Measurements from ENCODE around the gene STN1.
A peak's percentile ranks its signal among the peaks of the same experiment; 100 is the strongest.

The STN1 gene

GRCh38 chr10:103890688-103891087 lies 27.3 kb downstream of the STN1 start:
- Histone ChIP-seq H3K4me2 (ENCODE audit: low read length) (no peak overlapping the region), H3K9me3 (replicated peaks; ENCODE audit: low read length) (no peaks in the 10 kb centered on the region), H3K4me1 (ENCODE audit: control insufficient read depth, insufficient read depth, low read length) (peaks cover 51% of the 10 kb centered on the region), H3K36me3 (ENCODE audit: insufficient read depth, low read length) (peaks cover 33% of the 10 kb centered on the region), H3K9ac (ENCODE audit: low read depth, low read length) (no peak overlapping the region), H3K27me3 (ENCODE audit: control insufficient read depth, insufficient read depth, low read length) (no peaks in the 10 kb centered on the region), H3K4me3 (ENCODE audit: low read length) (no peak overlapping the region)

GRCh38 chr10:103890194-103890658 lies 27.8 kb downstream of the STN1 start:
- Histone ChIP-seq H3K27me3 (ENCODE audit: control insufficient read depth, insufficient read depth, low read length) (no peaks in the 10 kb centered on the region), H3K4me1 (ENCODE audit: control insufficient read depth, insufficient read depth, low read length) (peaks cover 48% of the 10 kb centered on the region), H3K9me3 (replicated peaks; ENCODE audit: low read length) (no peaks in the 10 kb centered on the region), H3K4me3 (ENCODE audit: low read length) (no peak overlapping the region), H3K36me3 (ENCODE audit: insufficient read depth, low read length) (peaks cover 34% of the 10 kb centered on the region), H3K4me2 (ENCODE audit: low read length) (no peak overlapping the region), H3K9ac (ENCODE audit: low read depth, low read length) (no peak overlapping the region)

- peaks cover 36% of the 10 kb centered on the region for H3K36me3 ChIP-seq (ENCODE audit: insufficient read depth, low read length)
- no peak overlapping the region for H3K4me2 ChIP-seq (ENCODE audit: low read length)
- no peak overlapping the region for H3K4me3 ChIP-seq (ENCODE audit: low read length)
- H3K27me3 ChIP-seq (ENCODE audit: control insufficient read depth, insufficient read depth, low read length): no peaks in the 10 kb centered on the region
- H3K9ac ChIP-seq (ENCODE audit: low read depth, low read length): no peak overlapping the region
- peaks cover 39% of the 10 kb centered on the region for H3K4me1 ChIP-seq (ENCODE audit: control insufficient read depth, insufficient read depth, low read length)
- no peaks in the 10 kb centered on the region for H3K9me3 ChIP-seq (replicated peaks; ENCODE audit: low read length)
Measured at GRCh38 chr10:103889121-103889720, 28.8 kb downstream of the STN1 start.

GRCh38 chr10:103888113-103888841 lies 29.7 kb downstream of the STN1 start:
- peaks cover 36% of the 10 kb centered on the region for H3K36me3 ChIP-seq (ENCODE audit: insufficient read depth, low read length)

GRCh38 chr10:103885617-103886016 lies 32.4 kb downstream of the STN1 start:
- Histone ChIP-seq H3K4me2 (ENCODE audit: low read length) (no peak overlapping the region), H3K4me3 (ENCODE audit: low read length) (no peak overlapping the region), H3K9ac (ENCODE audit: low read depth, low read length) (peak overlapping the region; percentile 6), H3K9me3 (replicated peaks; ENCODE audit: low read length) (no peaks in the 10 kb centered on the region), H3K36me3 (ENCODE audit: insufficient read depth, low read length) (peaks cover 34% of the 10 kb centered on the region), H3K27me3 (ENCODE audit: control insufficient read depth, insufficient read depth, low read length) (no peaks in the 10 kb centered on the region), H3K4me1 (ENCODE audit: control insufficient read depth, insufficient read depth, low read length) (peaks cover 31% of the 10 kb centered on the region)

More at GRCh38 chr10:103888113-103888841, 29.7 kb downstream of the STN1 start:
- Histone ChIP-seq H3K9me3 (replicated peaks; ENCODE audit: low read length) (no peaks in the 10 kb centered on the region), H3K4me3 (ENCODE audit: low read length) (no peak overlapping the region), H3K9ac (ENCODE audit: low read depth, low read length) (peak overlapping the region; percentile 33), H3K4me2 (ENCODE audit: low read length) (peak overlapping the region; percentile 45), H3K4me1 (ENCODE audit: control insufficient read depth, insufficient read depth, low read length) (peaks cover 31% of the 10 kb centered on the region), H3K27me3 (ENCODE audit: control insufficient read depth, insufficient read depth, low read length) (no peaks in the 10 kb centered on the region)

GRCh38 chr10:103884681-103885139 lies 33.3 kb downstream of the STN1 start:
- no peak overlapping the region for H3K9ac ChIP-seq (ENCODE audit: low read depth, low read length)
- peaks cover 38% of the 10 kb centered on the region for H3K36me3 ChIP-seq (ENCODE audit: insufficient read depth, low read length)
- H3K9me3 ChIP-seq (replicated peaks; ENCODE audit: low read length): no peaks in the 10 kb centered on the region
- H3K4me2 ChIP-seq (ENCODE audit: low read length): no peak overlapping the region
- H3K4me1 ChIP-seq (ENCODE audit: control insufficient read depth, insufficient read depth, low read length): peaks cover 24% of the 10 kb centered on the region
- H3K4me3 ChIP-seq (ENCODE audit: low read length): no peak overlapping the region
- no peaks in the 10 kb centered on the region for H3K27me3 ChIP-seq (ENCODE audit: control insufficient read depth, insufficient read depth, low read length)

GRCh38 chr10:103882285-103883007 lies 35.5 kb downstream of the STN1 start:
- Histone ChIP-seq H3K27me3 (ENCODE audit: control insufficient read depth, insufficient read depth, low read length) (no peaks in the 10 kb centered on the region), H3K36me3 (ENCODE audit: insufficient read depth, low read length) (peaks cover 50% of the 10 kb centered on the region), H3K9ac (ENCODE audit: low read depth, low read length) (no peak overlapping the region), H3K4me2 (ENCODE audit: low read length) (no peak overlapping the region), H3K4me1 (ENCODE audit: control insufficient read depth, insufficient read depth, low read length) (peaks cover 7% of the 10 kb centered on the region), H3K9me3 (replicated peaks; ENCODE audit: low read length) (no peaks in the 10 kb centered on the region), H3K4me3 (ENCODE audit: low read length) (no peak overlapping the region)

- Histone ChIP-seq H3K27me3 (ENCODE audit: control insufficient read depth, insufficient read depth, low read length) (no peaks in the 10 kb centered on the region), H3K9me3 (replicated peaks; ENCODE audit: low read length) (no peaks in the 10 kb centered on the region), H3K4me3 (ENCODE audit: low read length) (no peak overlapping the region), H3K4me1 (ENCODE audit: control insufficient read depth, insufficient read depth, low read length) (peaks cover 6% of the 10 kb centered on the region), H3K9ac (ENCODE audit: low read depth, low read length) (no peak overlapping the region), H3K36me3 (ENCODE audit: insufficient read depth, low read length) (peaks cover 44% of the 10 kb centered on the region), H3K4me2 (ENCODE audit: low read length) (no peak overlapping the region)
Measured at GRCh38 chr10:103881416-103882284, 36.3 kb downstream of the STN1 start.

- peaks cover 40% of the 10 kb centered on the region for H3K36me3 ChIP-seq (ENCODE audit: insufficient read depth, low read length)
- H3K27me3 ChIP-seq (ENCODE audit: control insufficient read depth, insufficient read depth, low read length): no peaks in the 10 kb centered on the region
- H3K4me1 ChIP-seq (ENCODE audit: control insufficient read depth, insufficient read depth, low read length): no peaks in the 10 kb centered on the region
- H3K4me3 ChIP-seq (ENCODE audit: low read length): no peak overlapping the region
- H3K9me3 ChIP-seq (replicated peaks; ENCODE audit: low read length): no peaks in the 10 kb centered on the region
- H3K9ac ChIP-seq (ENCODE audit: low read depth, low read length): no peak overlapping the region
- H3K4me2 ChIP-seq (ENCODE audit: low read length): no peak overlapping the region
Measured at GRCh38 chr10:103879831-103880230, 38.2 kb downstream of the STN1 start.

GRCh38 chr10:103879409-103879808 lies 38.6 kb downstream of the STN1 start:
- Histone ChIP-seq H3K9me3 (replicated peaks; ENCODE audit: low read length) (no peaks in the 10 kb centered on the region), H3K36me3 (ENCODE audit: insufficient read depth, low read length) (peaks cover 40% of the 10 kb centered on the region), H3K4me2 (ENCODE audit: low read length) (no peak overlapping the region), H3K9ac (ENCODE audit: low read depth, low read length) (no peak overlapping the region), H3K27me3 (ENCODE audit: control insufficient read depth, insufficient read depth, low read length) (no peaks in the 10 kb centered on the region), H3K4me3 (ENCODE audit: low read length) (no peak overlapping the region), H3K4me1 (ENCODE audit: control insufficient read depth, insufficient read depth, low read length) (no peaks in the 10 kb centered on the region)

GRCh38 chr10:103877861-103878260 lies 40.1 kb downstream of the STN1 start:
- H3K36me3 ChIP-seq (ENCODE audit: insufficient read depth, low read length): peaks cover 37% of the 10 kb centered on the region
- no peaks in the 10 kb centered on the region for H3K27me3 ChIP-seq (ENCODE audit: control insufficient read depth, insufficient read depth, low read length)
- no peak overlapping the region for H3K4me3 ChIP-seq (ENCODE audit: low read length)
- no peak overlapping the region for H3K9ac ChIP-seq (ENCODE audit: low read depth, low read length)
- no peaks in the 10 kb centered on the region for H3K4me1 ChIP-seq (ENCODE audit: control insufficient read depth, insufficient read depth, low read length)
- no peaks in the 10 kb centered on the region for H3K9me3 ChIP-seq (replicated peaks; ENCODE audit: low read length)
- no peak overlapping the region for H3K4me2 ChIP-seq (ENCODE audit: low read length)
